ENCODE measurements around the gene PLXNA2.

- no peak for TF ChIP-seq TCF12 (IDR thresholded peaks at IDR 0.05)
- TF ChIP-seq, protein P1, sequence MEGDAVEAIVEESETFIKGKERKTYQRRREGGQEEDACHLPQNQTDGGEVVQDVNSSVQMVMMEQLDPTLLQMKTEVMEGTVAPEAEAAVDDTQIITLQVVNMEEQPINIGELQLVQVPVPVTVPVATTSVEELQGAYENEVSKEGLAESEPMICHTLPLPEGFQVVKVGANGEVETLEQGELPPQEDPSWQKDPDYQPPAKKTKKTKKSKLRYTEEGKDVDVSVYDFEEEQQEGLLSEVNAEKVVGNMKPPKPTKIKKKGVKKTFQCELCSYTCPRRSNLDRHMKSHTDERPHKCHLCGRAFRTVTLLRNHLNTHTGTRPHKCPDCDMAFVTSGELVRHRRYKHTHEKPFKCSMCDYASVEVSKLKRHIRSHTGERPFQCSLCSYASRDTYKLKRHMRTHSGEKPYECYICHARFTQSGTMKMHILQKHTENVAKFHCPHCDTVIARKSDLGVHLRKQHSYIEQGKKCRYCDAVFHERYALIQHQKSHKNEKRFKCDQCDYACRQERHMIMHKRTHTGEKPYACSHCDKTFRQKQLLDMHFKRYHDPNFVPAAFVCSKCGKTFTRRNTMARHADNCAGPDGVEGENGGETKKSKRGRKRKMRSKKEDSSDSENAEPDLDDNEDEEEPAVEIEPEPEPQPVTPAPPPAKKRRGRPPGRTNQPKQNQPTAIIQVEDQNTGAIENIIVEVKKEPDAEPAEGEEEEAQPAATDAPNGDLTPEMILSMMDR (IDR thresholded peaks at IDR 0.05) = no peak
- no peak for TF ChIP-seq POLR2AphosphoS5 (IDR thresholded peaks at IDR 0.05; ENCODE audit: low read depth, low read length)
- no peak for TF ChIP-seq GABPA (IDR thresholded peaks at IDR 0.05; ENCODE audit: low read depth)
- TF ChIP-seq, protein P2, sequence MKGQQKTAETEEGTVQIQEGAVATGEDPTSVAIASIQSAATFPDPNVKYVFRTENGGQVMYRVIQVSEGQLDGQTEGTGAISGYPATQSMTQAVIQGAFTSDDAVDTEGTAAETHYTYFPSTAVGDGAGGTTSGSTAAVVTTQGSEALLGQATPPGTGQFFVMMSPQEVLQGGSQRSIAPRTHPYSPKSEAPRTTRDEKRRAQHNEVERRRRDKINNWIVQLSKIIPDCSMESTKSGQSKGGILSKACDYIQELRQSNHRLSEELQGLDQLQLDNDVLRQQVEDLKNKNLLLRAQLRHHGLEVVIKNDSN (IDR thresholded peaks at IDR 0.05; ENCODE audit: borderline replicate concordance, low read depth) = no peak
- TF ChIP-seq FOSL2 (IDR thresholded peaks at IDR 0.05; ENCODE audit: borderline replicate concordance, low read depth) = no peak
- no peak for TF ChIP-seq EZH2phosphoT487 (IDR thresholded peaks at IDR 0.05; ENCODE audit: borderline replicate concordance, low read depth)
- TF ChIP-seq RCOR1 (IDR thresholded peaks at IDR 0.05; ENCODE audit: low read length) = no peak
- TF ChIP-seq TAF1 (IDR thresholded peaks at IDR 0.05; ENCODE audit: borderline replicate concordance, low read depth, low read length) = no peak
- TF ChIP-seq MXI1 (IDR thresholded peaks at IDR 0.05; ENCODE audit: low read depth, low read length) = no peak
- no peak for TF ChIP-seq EP300 (IDR thresholded peaks at IDR 0.05; ENCODE audit: borderline replicate concordance in 1 of 2, low read depth in 1 of 2, low read length in 1 of 2)
These were observed 135.4 kb downstream of the PLXNA2 start for GRCh38 chr1:208108646-208109330.

All from SK-N-SH (cell line).